NCI-H2107 treated with DMSO at 0.1 percent for 48 hours (cell line): ENCODE results near the gene CEP250.
A peak's percentile ranks its signal among the peaks of the same experiment; 100 is the strongest.
"Not testable (repeated sequence)": the region's sequence is repeated elsewhere in the genome, so short reads cannot be mapped to it uniquely, and the experiment has no call there.

Experiments used
- DNase-seq: peaks from one replicate; lab custom pipeline; 2025; ENCODE audit not compliant: unreplicated experiment; lab: John Stamatoyannopoulos, UW

Gene CEP250

GRCh38 chr20:35456700-35457099 is 1.3 kb downstream of the CEP250 start:
- not testable (repeated sequence) for DNase-seq

GRCh38 chr20:35457539-35457938 is 2.1 kb downstream of the CEP250 start:
- DNase-seq, result not testable (repeated sequence)

GRCh38 chr20:35458388-35458787 is 3.0 kb downstream of the CEP250 start:
- no peak for DNase-seq

GRCh38 chr20:35461620-35462019 is 6.2 kb downstream of the CEP250 start:
- DNase-seq, result peak; percentile 63

GRCh38 chr20:35462351-35462750 is 7.0 kb downstream of the CEP250 start:
- peak; percentile 87 for DNase-seq

GRCh38 chr20:35463455-35464300 is 8.3 kb downstream of the CEP250 start:
- peak; percentile 65 for DNase-seq

- DNase-seq, result no peak
These were observed 10.6 kb downstream of the CEP250 start for GRCh38 chr20:35465976-35466375.

- no peak for DNase-seq
These were observed 11.5 kb downstream of the CEP250 start for GRCh38 chr20:35466856-35467255.

GRCh38 chr20:35467339-35468224 is 12.2 kb downstream of the CEP250 start:
- no peak for DNase-seq

GRCh38 chr20:35468671-35469334 is 13.4 kb downstream of the CEP250 start:
- DNase-seq, result no peak

- DNase-seq, result no peak
These were observed 16.8 kb downstream of the CEP250 start for GRCh38 chr20:35472209-35472608.

- no peak for DNase-seq
These were observed 18.3 kb downstream of the CEP250 start for GRCh38 chr20:35473684-35474083.

GRCh38 chr20:35474303-35474871 is 19.0 kb downstream of the CEP250 start:
- DNase-seq, result no peak

GRCh38 chr20:35476288-35476687 is 20.9 kb downstream of the CEP250 start:
- no peak for DNase-seq

GRCh38 chr20:35478804-35479472 is 23.5 kb downstream of the CEP250 start:
- no peak for DNase-seq

GRCh38 chr20:35479798-35480197 is 24.4 kb downstream of the CEP250 start:
- DNase-seq, result no peak

- DNase-seq, result no peak
These were observed 32.1 kb downstream of the CEP250 start for GRCh38 chr20:35487479-35487878.

- DNase-seq, result no peak
These were observed 34.3 kb downstream of the CEP250 start for GRCh38 chr20:35489717-35490116.

GRCh38 chr20:35490736-35491181 is 35.4 kb downstream of the CEP250 start:
- no peak for DNase-seq

- no peak for DNase-seq
These were observed 36.4 kb downstream of the CEP250 start for GRCh38 chr20:35491823-35492222.
